HEK293T (cell line): ENCODE measurements around the gene MAD1L1.

ENCODE experiments used
- BHLHE40 ChIP-seq: fragments of 450-650 bp; IDR thresholded peaks from 2 replicates; pipeline ENCODE4 v1.6.1; 2016; ENCODE audit warnings: mild to moderate bottlenecking, moderate library complexity, borderline replicate concordance
- FOXM1 ChIP-seq: fragments of 450-650 bp; IDR thresholded peaks from 2 replicates; pipeline ENCODE4 v1.6.1; 2017; ENCODE audit warnings: mild to moderate bottlenecking, borderline replicate concordance
- LEF1 ChIP-seq: fragments of 450-650 bp; IDR thresholded peaks from 2 replicates; pipeline ENCODE4 v1.6.1; 2017; ENCODE audit warnings: mild to moderate bottlenecking, borderline replicate concordance
- SUZ12 ChIP-seq: fragments of 450-650 bp; IDR thresholded peaks from 2 replicates; pipeline ENCODE4 v1.6.1; 2016; ENCODE audit warnings: mild to moderate bottlenecking

DNA sequence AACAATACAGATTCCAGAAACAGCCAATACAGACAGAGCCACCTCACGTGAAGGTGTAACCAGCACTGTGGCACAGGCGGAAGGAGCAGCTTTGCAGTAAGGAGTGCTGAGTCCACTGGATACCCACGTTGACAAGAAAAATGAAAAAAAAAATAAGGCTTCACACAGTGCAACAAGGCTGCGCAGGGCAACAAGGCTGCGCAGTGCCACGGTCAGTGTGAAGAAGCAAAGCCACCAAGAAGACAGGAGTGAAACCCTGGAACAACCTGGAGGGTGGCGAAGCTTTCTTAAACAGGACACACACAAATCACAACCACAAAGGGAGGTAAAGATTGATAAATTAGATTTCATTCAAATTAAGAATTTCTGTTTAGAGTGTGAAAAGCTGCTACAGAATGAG is 204.0 kb downstream of the MAD1L1 start:
- no peak for TF ChIP-seq LEF1
- no peak for TF ChIP-seq SUZ12
- no peak for TF ChIP-seq FOXM1
- no peak for TF ChIP-seq BHLHE40
